Breast epithelium (tissue), 4 donors: ENCODE results near the gene TNKS1BP1. TPM values are rescaled to one million over a fixed set of nuclear protein-coding genes. Genes with fewer than 3 reads are reported as not detected.

Experiments used
- DNase-seq, 2 donors: peaks; one replicate each; pipeline ENCODE4 v3.0.0-alpha.2; 2019; ENCODE audit warnings: low spot score in 2 of 2
- H3K27ac ChIP-seq, 2 donors: fragments of 200-600 bp; sonication (generic) in 1 of 2; one replicate each; pipeline ENCODE4 v1.5.1; 2016 to 2019; ENCODE audit warnings: mild to moderate bottlenecking in 1 of 2
- H3K27me3 ChIP-seq, 2 donors: fragments of 200-600 bp; sonication (generic) in 1 of 2; one replicate each; pipeline versions ENCODE4 v1.5.1 to v1.6.0; 2017 to 2019; ENCODE audit warnings: control low read depth in 1 of 2, mild to moderate bottlenecking in 1 of 2
- H3K36me3 ChIP-seq: fragments of 200-600 bp; one replicate; pipeline ENCODE4 v1.5.1; 2019
- H3K4me1 ChIP-seq, 2 donors: fragments of 200-600 bp; sonication (generic); one replicate each; pipeline ENCODE4 v1.5.1; 2016 to 2019; ENCODE audit warnings: control low read depth in 1 of 2
- H3K4me3 ChIP-seq, 3 donors: fragments of 200-600 bp; sonication (generic); 1 replicate in 2 of 3; 2 replicates in 1 of 3; pipeline ENCODE4 v1.5.1; 2016 to 2019; ENCODE audit warnings: mild to moderate bottlenecking in 3 of 3, moderate library complexity in 2 of 3
- H3K9me3 ChIP-seq, 2 donors: fragments of 200-600 bp; sonication (generic) in 1 of 2; one replicate each; pipeline ENCODE4 v1.5.1; 2016 to 2019; ENCODE audit warnings: control low read depth in 1 of 2
- POLR2A ChIP-seq: fragments of 450-650 bp; IDR thresholded peaks from one replicate; pipeline ENCODE4 v1.6.1; 2016; ENCODE audit warnings: antibody characterized with exemption, mild to moderate bottlenecking, moderate library complexity
- POLR2AphosphoS5 ChIP-seq, 3 donors: sonication (generic); formaldehyde crosslinking; IDR thresholded peaks; one replicate each; pipeline ENCODE4 v1.6.1; 2017; ENCODE audit warnings: antibody characterized with exemption in 3 of 3
- intact Hi-C: fragments of 100-400 bp; cut with DNase I; formaldehyde crosslinking; loops from one replicate; pipeline ENCODE4 v1.15.1; 2023; ENCODE audit warnings: low total_unique reads
- total RNA-seq, 3 donors: library from RNA; depleted of rRNA; stranded (reverse); fragments of >200 nt; gene quantifications; one replicate each; pipeline ENCODE4 v1.1.0, GENCODE V29; 2016
- TF ChIP-seq, protein P1 (sequence below), 3 donors: fragments of 450-650 bp; IDR thresholded peaks; one replicate each; pipeline ENCODE4 v1.5.1; 2016 to 2017; ENCODE audit warnings: antibody characterized with exemption in 3 of 3, mild to moderate bottlenecking in 3 of 3, moderate library complexity in 3 of 3

TNKS1BP1 gene
- total RNA-seq, 3 donors from 2014 or later, result 79.3 to 111 (median 82.7) TPM

DNA sequence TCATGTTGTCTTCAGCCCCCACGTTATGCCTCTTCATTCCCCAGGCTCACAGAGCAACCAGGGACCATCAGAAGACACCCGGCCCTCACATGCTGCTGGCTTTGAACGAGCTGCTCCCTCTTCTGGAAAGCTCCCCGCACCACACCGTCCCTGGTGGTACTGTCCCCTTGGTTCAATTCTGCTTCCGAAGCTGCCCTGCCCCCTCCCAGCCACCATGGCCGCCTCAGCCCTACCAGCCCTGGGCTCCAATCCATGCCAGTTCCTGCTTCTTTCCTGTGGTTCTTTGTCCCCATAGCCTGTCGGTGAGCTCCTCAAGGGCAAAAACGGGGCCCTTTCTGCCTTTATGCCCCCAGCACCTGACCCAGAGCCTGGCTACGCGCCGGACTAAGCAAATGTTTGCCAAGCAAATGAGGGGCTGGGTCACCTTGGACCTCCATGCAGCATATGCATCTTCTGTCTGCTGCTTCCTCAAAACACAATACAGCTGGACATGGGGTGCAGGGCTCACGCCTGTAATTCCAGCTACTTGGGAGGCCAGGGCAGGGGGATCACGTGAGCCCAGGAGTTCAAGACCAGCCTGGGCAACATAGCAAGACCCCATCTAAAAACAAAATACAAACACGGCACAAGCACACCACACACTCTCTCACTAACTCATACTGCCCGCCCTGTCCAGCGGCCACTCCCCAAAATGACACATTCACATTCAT, 21.3 kb downstream of the TNKS1BP1 start:
- H3K4me3 ChIP-seq, result no peak overlapping the region
- peak overlapping the region; percentile 8 to 64 for H3K27ac ChIP-seq
- intact Hi-C loops, result loop anchor here (1.0 kb wide), 1 partner anchor 18 kb away; no protein-coding TSS in a partner anchor
- DNase-seq, result no peak
- peaks cover 24% of the 10 kb centered on the region for H3K36me3 ChIP-seq
- peaks cover 15 to 18% of the 10 kb centered on the region in 2 donors for H3K9me3 ChIP-seq
- peaks cover 7 to 17% of the 10 kb centered on the region in 2 donors for H3K4me1 ChIP-seq
- TF ChIP-seq POLR2AphosphoS5 (IDR thresholded peaks at IDR 0.05) (no peak), POLR2A (no peak)
- TF ChIP-seq, protein P1, sequence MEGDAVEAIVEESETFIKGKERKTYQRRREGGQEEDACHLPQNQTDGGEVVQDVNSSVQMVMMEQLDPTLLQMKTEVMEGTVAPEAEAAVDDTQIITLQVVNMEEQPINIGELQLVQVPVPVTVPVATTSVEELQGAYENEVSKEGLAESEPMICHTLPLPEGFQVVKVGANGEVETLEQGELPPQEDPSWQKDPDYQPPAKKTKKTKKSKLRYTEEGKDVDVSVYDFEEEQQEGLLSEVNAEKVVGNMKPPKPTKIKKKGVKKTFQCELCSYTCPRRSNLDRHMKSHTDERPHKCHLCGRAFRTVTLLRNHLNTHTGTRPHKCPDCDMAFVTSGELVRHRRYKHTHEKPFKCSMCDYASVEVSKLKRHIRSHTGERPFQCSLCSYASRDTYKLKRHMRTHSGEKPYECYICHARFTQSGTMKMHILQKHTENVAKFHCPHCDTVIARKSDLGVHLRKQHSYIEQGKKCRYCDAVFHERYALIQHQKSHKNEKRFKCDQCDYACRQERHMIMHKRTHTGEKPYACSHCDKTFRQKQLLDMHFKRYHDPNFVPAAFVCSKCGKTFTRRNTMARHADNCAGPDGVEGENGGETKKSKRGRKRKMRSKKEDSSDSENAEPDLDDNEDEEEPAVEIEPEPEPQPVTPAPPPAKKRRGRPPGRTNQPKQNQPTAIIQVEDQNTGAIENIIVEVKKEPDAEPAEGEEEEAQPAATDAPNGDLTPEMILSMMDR (IDR thresholded peaks at IDR 0.05), result no peak
- H3K27me3 ChIP-seq, result no peaks in the 10 kb centered on the region

DNA sequence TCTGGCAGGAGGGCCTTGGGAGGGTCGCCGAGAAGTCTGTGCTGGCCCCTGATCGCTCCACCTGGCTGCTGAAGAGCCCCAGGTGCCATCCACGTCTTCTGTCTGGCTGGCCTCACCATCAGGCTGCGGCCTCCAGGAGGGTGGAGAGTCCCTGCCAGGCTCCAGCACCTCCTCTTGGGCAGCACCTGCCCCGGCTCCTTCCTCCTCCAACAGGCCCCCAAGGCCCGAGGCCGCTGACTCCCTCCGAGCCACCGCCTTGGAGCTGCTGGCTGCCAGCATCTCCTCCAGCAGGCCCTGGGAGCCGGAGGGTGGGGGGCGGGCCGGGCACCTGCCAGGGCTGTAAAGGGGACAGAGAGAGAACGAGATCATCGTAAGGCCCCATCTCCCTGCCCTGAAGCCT, 22.3 kb downstream of the TNKS1BP1 start:
- Histone ChIP-seq H3K9me3 (peaks cover 18 to 21% of the 10 kb centered on the region in 2 donors), H3K4me1 (peaks cover 4 to 17% of the 10 kb centered on the region in 2 donors), H3K27ac (peak overlapping the region; percentile 14 to 17), H3K4me3 (no peak overlapping the region), H3K36me3 (peaks cover 24% of the 10 kb centered on the region), H3K27me3 (no peaks in the 10 kb centered on the region)
- intact Hi-C loops, result no loop called here
- no peak for DNase-seq
- TF ChIP-seq POLR2A, result no peak
- TF ChIP-seq POLR2AphosphoS5 (IDR thresholded peaks at IDR 0.05), result no peak
- TF ChIP-seq, protein P1 (IDR thresholded peaks at IDR 0.05), result no peak

DNA sequence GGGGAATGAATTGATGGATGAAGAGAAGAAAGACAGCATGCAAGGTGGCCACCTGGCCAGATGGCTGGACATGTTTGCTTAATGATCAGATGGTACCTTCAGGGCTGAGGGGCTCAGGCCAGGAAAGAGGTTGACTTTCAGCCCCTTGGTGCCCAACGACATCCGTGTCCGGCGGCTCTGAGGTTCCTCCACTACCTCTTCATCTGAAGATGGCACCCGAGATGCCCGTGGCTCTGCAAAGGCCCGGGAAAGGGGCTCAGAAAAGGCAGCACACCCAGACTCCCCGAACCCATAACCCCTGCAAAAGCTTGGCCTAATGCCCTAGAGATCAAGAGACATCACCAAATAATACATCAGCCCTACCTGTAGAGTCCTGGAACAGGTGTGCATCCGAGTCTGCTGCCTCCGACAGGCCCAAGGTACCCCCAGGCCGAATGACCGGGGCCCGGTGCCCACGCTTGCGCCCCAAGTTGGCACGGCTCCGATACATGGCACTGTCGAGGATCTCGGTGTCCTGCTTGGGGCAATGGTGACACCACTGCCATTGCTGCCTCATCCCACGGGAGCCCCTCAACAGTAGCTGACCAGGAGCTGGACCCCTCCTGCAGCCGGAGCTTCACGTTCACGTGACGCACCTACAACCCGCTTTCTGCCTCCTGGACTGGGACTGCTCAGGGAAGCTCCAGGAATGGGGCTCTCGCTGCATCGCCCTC, 22.9 kb downstream of the TNKS1BP1 start:
- no peak for DNase-seq
- TF ChIP-seq POLR2A (no peak), POLR2AphosphoS5 (IDR thresholded peaks at IDR 0.05) (no peak)
- TF ChIP-seq, protein P1 (IDR thresholded peaks at IDR 0.05), result no peak
- Histone ChIP-seq H3K4me3 (no peak overlapping the region), H3K4me1 (peaks cover 4 to 17% of the 10 kb centered on the region in 2 donors), H3K27ac (peak overlapping the region in 1 of 2 donors; percentile 14), H3K9me3 (peaks cover 23% of the 10 kb centered on the region in 2 donors), H3K27me3 (no peaks in the 10 kb centered on the region), H3K36me3 (peaks cover 24% of the 10 kb centered on the region)
- intact Hi-C loops, result no loop called here

DNA sequence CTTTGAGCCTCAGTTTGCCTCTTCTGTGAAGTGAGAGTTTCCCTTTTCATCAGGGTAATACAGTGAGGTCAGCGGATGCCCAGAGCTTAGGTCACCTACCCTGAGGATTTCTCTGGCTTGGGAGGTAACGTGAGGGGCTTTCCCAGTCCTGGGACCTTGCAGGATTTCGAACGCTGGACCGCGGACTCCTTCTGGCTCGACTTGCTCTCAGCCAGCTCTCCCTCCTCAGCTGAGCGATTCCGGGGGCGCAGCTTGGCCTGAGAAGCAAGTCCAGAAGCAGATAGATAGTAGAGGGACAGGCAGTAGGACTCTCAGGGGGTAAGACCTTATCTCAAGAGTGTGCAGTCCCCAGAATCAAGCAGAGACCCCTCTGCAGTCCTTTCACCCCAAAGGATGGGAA, 24.0 kb downstream of the TNKS1BP1 start:
- Histone ChIP-seq H3K27ac (no peak overlapping the region), H3K4me1 (peaks cover 4 to 6% of the 10 kb centered on the region in 2 donors), H3K4me3 (no peak overlapping the region), H3K27me3 (no peaks in the 10 kb centered on the region), H3K36me3 (peaks cover 24% of the 10 kb centered on the region), H3K9me3 (peaks cover 23% of the 10 kb centered on the region in 2 donors)
- intact Hi-C loops, result no loop called here
- DNase-seq, result no peak
- no peak for TF ChIP-seq POLR2A
- TF ChIP-seq POLR2AphosphoS5 (IDR thresholded peaks at IDR 0.05), result no peak
- TF ChIP-seq, protein P1 (IDR thresholded peaks at IDR 0.05), result no peak

DNA sequence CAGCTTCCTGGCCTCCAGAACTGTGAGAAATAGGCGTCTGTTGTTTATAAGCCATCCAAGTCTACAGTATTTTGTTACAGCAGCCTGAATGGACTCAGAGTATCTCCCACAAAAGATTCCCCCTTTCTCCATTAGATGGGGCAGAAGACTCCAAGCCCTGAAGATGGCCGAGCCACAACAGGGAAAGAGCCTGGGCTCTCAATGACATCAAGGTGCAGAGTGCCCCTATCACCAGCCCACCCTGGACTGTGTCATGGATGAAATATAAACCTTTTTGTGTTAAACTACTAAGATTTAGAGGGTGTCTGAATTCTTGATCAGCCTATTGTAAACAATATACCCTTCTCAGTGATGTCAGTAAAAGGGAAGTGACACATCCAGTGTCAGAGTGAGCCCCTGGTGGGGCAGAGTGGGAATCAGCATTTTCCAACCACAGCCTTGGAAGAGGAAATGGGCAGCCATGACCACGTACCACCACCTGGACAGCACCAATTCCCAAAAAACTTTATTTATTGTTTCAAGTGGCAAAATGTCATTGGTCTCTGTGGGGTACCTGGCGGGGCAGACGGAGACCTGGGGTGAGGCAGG, 25.5 kb downstream of the TNKS1BP1 start:
- DNase-seq, result no peak
- Histone ChIP-seq H3K4me3 (no peak overlapping the region), H3K27me3 (no peaks in the 10 kb centered on the region), H3K4me1 (peaks cover 11% of the 10 kb centered on the region in 2 donors), H3K36me3 (peaks cover 24% of the 10 kb centered on the region), H3K27ac (no peak overlapping the region), H3K9me3 (peaks cover 23% of the 10 kb centered on the region in 2 donors)
- intact Hi-C loops, result no loop called here
- TF ChIP-seq, protein P1 (IDR thresholded peaks at IDR 0.05), result no peak
- TF ChIP-seq POLR2A (no peak), POLR2AphosphoS5 (IDR thresholded peaks at IDR 0.05) (no peak)
